Common myeloid progenitor, CD34-positive (primary cell): ENCODE measurements around the gene CR1L.
"Not testable (repeated sequence)": the region's sequence is repeated elsewhere in the genome, so short reads cannot be mapped to it uniquely, and the experiment has no call there.

Source experiments
- CTCF ChIA-PET: fragments of 350-600 bp; sonication (Branson Sonifier 250); formaldehyde crosslinking; loops from one replicate; lab custom pipeline; 2021; ENCODE audit warnings: antibody characterized with exemption; lab: Charles Lee
- POLR2A ChIA-PET: fragments of 350-600 bp; sonication (Branson Sonifier 250); formaldehyde crosslinking; loops from one replicate; lab custom pipeline; 2021; ENCODE audit warnings: antibody characterized with exemption; lab: Charles Lee
- DNase-seq, 3 donors: peaks; one replicate each; pipeline versions ENCODE4 v3.0.0 to v3.0.0-alpha.2; 2013
- H3K27ac ChIP-seq, 2 experiments: 1 replicate in 1 of 2; 2 replicates in 1 of 2; pipeline ENCODE4 v1.7.0; 2013; ENCODE audit warnings: inconsistent platforms in 2 of 2, low read length in 2 of 2, mild to moderate bottlenecking in 2 of 2, low read depth in 1 of 2, moderate library complexity in 1 of 2; ENCODE audit not compliant: severe bottlenecking in 2 of 2, insufficient read depth in 1 of 2, poor library complexity in 1 of 2
- H3K27me3 ChIP-seq, 5 experiments: replicated peaks in 2 of 5; 1 replicate in 3 of 5; 2 replicates in 2 of 5; pipeline versions ENCODE4 v1.6.1 to v1.7.0; 2013; ENCODE audit warnings: low read length in 4 of 5, mild to moderate bottlenecking in 2 of 5, moderate library complexity in 2 of 5, inconsistent platforms in 1 of 5; ENCODE audit not compliant: insufficient read depth in 5 of 5, control insufficient read depth in 4 of 5
- H3K36me3 ChIP-seq, 4 experiments: 1 replicate in 2 of 4; 2 replicates in 2 of 4; pipeline versions ENCODE4 v1.6.1 to v1.7.0; 2013; ENCODE audit warnings: low read length in 3 of 4, control low read depth in 1 of 4, mild to moderate bottlenecking in 1 of 4; ENCODE audit not compliant: control insufficient read depth in 4 of 4, insufficient read depth in 4 of 4
- H3K4me1 ChIP-seq, 4 experiments: 1 replicate in 3 of 4; 2 replicates in 1 of 4; pipeline versions ENCODE4 v1.6.1 to v1.7.1; 2013; ENCODE audit warnings: low read length in 3 of 4, mild to moderate bottlenecking in 3 of 4, control low read depth in 1 of 4, inconsistent platforms in 1 of 4, moderate library complexity in 1 of 4; ENCODE audit not compliant: control insufficient read depth in 4 of 4, insufficient read depth in 4 of 4; ENCODE audit errors: control extremely low read depth in 1 of 4
- H3K4me3 ChIP-seq, 7 experiments: 1 replicate in 4 of 7; 2 replicates in 3 of 7; pipeline versions ENCODE4 v1.5.1 to v1.7.0; 2013; ENCODE audit warnings: mild to moderate bottlenecking in 7 of 7, low read length in 6 of 7, moderate library complexity in 6 of 7, inconsistent platforms in 2 of 7, low read depth in 2 of 7, control low read depth in 1 of 7; ENCODE audit not compliant: insufficient read depth in 4 of 7, control insufficient read depth in 1 of 7; ENCODE audit errors: extremely low read depth in 1 of 7
- H3K9me3 ChIP-seq, 5 experiments: 1 replicate in 4 of 5; 2 replicates in 1 of 5; pipeline versions ENCODE4 v1.6.1 to v1.7.1; 2013; ENCODE audit warnings: low read length in 4 of 5, mild to moderate bottlenecking in 2 of 5, inconsistent platforms in 1 of 5, low read depth in 1 of 5, moderate library complexity in 1 of 5; ENCODE audit not compliant: control insufficient read depth in 4 of 5, insufficient read depth in 2 of 5; ENCODE audit errors: control extremely low read depth in 1 of 5
- WGBS: methylation state at CpG from one replicate; pipeline ENCODE4 v1.1.5; 2013; ENCODE audit not compliant: insufficient coverage; 5-methylcytosine and 5-hydroxymethylcytosine counted together

The CR1L gene

DNA sequence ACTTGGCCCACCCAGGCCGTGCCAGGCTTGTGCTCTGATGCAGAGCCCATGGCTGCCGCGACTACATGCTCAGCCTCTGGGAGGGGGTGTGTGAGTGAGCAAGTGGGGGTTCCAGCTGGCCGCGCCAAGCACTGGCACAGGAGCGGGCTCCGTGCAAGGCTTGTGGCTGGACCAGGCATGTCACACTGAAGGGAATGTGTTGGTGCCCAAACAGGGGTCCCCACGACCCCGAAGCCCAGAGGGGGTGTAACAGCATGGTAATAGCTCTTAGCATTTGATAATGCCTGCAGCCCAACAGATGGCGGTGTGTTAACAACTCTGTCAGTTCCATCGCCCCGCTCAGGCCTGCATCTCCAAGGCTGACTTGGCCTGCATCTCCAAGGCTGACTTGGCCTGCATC is 68.6 kb downstream of the CR1L start:
- WGBS = 92% methylated on average over 12 of the region's 12 CpGs
- CTCF ChIA-PET = interaction anchor here (0.7 kb wide), 1 partner anchor 13 kb away, joined by 3 read pairs; no protein-coding TSS in a partner anchor

DNA sequence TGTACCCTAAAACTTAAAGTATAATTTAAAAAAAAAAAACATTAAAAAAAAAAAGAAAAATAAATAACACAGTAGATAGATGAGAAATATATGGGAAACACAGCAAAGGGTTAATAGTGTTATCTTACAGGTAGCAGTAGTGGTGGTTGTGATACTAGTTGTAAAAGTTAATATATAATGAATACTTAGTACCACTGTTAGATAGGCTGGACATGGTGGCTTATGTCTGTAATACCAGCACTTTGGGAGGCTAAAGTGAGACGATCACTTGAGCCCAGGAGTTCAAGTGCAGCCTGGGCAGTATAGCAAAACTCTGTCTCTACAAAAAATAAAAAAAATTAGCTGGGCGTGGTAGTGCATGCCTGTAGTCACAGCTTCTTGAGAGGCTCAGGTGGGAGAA is 74.3 kb downstream of the CR1L start:
- Histone ChIP-seq H3K27me3 (no peaks in the 10 kb centered on the region), H3K4me3 (no peak overlapping the region), H3K4me1 (no peaks in the 10 kb centered on the region), H3K36me3 (no peaks in the 10 kb centered on the region), H3K9me3 (no peaks in the 10 kb centered on the region), H3K27ac (no peak overlapping the region)
- POLR2A ChIA-PET = no interaction called here
- DNase-seq = no peak
- 100% methylated on average over 2 of the region's 2 CpGs for WGBS
- CTCF ChIA-PET = interaction anchor here (0.5 to 0.9 kb wide), 2 partner anchors 37 to 78 kb away, joined by 3 read pairs; no protein-coding TSS in a partner anchor

More for the DNA sequence above, 68.6 kb downstream of the CR1L start:
- Histone ChIP-seq H3K36me3 (no peaks in the 10 kb centered on the region), H3K27me3 (no peaks in the 10 kb centered on the region), H3K9me3 (peaks cover 0 to 2% (median 0%) of the 10 kb centered on the region in 5 experiments), H3K27ac (no peak overlapping the region), H3K4me3 (no peak overlapping the region), H3K4me1 (no peaks in the 10 kb centered on the region)
- DNase-seq = no peak
- POLR2A ChIA-PET = no interaction called here

DNA sequence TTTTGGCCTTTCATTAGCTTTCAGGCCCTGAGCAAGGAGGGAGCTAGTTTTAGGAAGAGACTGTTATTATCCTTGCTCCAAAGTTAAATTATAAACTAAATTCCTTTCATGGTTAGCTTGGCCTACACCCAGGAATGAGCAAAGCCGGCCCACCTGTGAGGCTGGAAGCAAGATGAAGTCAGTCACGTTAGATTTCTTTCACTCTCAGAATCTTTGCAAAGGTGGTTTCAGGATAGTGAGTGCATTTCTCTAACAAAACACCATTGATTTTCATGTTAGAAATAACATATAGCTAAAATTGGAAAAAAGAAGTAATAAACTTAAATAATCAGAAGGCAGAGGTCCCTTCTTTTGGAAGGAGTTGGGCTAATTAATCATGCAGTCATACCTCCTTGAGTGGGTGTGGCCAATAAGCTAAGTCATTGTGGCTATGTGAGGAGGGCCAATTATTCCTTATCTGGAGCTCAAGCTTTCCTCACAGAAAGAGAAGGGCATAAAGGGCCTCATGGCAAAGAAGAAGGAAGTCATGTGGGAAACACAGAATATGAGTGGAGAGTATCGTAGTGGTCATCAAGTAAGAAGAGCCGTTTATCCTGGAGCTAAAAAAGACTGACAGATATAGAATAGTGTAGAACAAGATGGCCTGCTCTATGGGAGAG is 83.4 kb downstream of the CR1L start:
- H3K27me3 ChIP-seq, H3K9me3 ChIP-seq, H3K4me3 ChIP-seq, H3K36me3 ChIP-seq, H3K4me1 ChIP-seq, CTCF ChIA-PET: not testable (repeated sequence)
- peak overlapping the region in 1 of 2 experiments; percentile 14 for H3K27ac ChIP-seq
- DNase-seq = peak; percentile 77 to 95 (median 86)
- POLR2A ChIA-PET = interaction anchor here (0.8 kb wide), 1 partner anchor 25 kb away, joined by 3 read pairs; no protein-coding TSS in a partner anchor
- WGBS = 19% methylated on average over 4 of the region's 4 CpGs

DNA sequence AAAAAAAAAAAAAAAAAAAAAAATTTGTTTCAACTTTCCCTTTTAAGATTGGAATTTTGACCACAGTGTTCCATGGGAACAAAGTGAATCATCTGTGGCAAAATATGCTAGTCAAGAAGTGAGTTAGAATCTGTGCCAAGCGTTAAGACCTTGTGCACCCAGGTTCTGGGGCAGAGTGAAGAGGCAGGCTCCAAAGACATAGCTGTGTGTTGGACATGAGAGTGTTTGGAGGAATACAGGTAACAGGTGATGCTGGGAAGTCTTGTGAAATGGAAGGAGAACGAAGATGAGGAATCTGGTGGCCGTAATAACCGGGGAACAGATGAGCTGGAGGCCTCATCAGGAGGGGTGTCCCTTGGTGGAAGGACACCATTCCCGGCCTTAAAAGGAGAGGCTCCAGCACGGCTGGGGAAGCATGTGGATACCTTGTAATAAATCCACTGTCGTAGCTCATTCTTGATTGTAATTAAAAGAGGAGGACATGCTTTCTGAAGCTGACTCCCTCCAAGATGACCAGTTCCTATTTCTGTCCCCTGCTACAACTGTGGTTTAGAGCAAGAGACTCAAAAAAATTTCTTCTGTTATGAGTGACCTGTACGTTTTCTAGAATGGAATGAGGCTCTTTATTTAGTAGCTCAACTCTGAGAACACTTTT is 92.7 kb downstream of the CR1L start:
- H3K36me3 ChIP-seq, H3K27ac ChIP-seq, H3K4me3 ChIP-seq, H3K4me1 ChIP-seq, H3K27me3 ChIP-seq, H3K9me3 ChIP-seq, DNase-seq, POLR2A ChIA-PET: not testable (repeated sequence)
- 100% methylated on average over 5 of the region's 8 CpGs for WGBS
- CTCF ChIA-PET = interaction anchor here (1.3 kb wide), 1 partner anchor 11 kb away, joined by 4 read pairs; no protein-coding TSS in a partner anchor

DNA sequence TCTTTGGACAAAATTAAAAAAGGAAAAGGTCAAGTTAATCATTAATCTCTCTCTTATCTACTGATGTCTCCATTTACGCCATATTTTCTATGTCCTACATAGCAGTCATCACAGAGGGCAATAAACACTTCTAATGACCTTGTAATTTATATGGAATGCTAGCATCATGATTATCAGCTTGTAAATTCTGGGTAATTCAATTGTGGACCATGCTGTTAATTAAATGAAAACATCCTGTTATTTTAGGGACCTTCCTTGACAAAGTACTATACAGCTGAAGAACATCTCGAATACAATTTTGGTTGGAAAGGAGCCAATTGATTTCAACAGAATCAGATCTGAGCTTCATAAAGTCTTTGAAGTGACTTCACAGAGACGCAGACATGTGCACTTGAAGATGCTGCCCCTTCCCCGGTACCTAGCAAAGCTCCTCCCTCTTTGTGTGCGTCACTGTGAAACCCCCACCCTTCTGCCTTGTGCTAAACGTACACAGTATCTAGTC is 93.3 kb downstream of the CR1L start:
- H3K36me3 ChIP-seq, H3K4me3 ChIP-seq, DNase-seq, H3K9me3 ChIP-seq, POLR2A ChIA-PET, H3K27ac ChIP-seq, H3K4me1 ChIP-seq, H3K27me3 ChIP-seq: not testable (repeated sequence)
- 100% methylated on average over 1 of the region's 6 CpGs for WGBS
- CTCF ChIA-PET = interaction anchor here (1.3 kb wide), 1 partner anchor 11 kb away, joined by 4 read pairs; no protein-coding TSS in a partner anchor

DNA sequence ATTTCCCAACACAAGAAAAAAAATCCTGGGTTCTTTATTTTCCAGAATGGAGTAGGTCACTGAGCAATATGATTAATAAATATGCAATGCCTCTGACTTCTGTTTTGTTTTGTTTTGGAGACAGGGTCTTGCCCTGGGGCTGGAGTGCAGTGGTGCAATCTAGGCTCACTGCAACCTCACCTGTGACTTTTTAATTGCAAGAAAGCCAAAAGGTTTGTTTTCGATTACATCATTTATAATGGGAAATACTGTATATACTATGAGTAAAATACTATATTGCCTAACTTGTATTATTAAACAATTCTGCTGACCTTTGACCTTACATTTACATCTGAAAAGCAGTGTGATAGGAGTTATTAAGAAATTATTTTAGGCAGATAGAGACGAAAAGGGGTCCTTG is 95.3 kb downstream of the CR1L start:
- peaks cover 0 to 2% (median 0%) of the 10 kb centered on the region in 5 experiments for H3K9me3 ChIP-seq
- no peaks in the 10 kb centered on the region for H3K27me3 ChIP-seq
- H3K4me3 ChIP-seq = no peak overlapping the region
- WGBS = 100% methylated on average over 1 of the region's 2 CpGs
- ChIA-PET POLR2A (no interaction called here), CTCF (no interaction called here)
- H3K27ac ChIP-seq = no peak overlapping the region
- peaks cover 0 to 5% (median 0%) of the 10 kb centered on the region in 4 experiments for H3K4me1 ChIP-seq
- no peaks in the 10 kb centered on the region for H3K36me3 ChIP-seq
- no peak for DNase-seq
